ENCODE measurements around the gene MED27. TPM values are rescaled to one million over a fixed set of nuclear protein-coding genes. Genes with fewer than 3 reads are reported as not detected.

MED27 gene
- total RNA-seq, 1 experiment from 2014 or later, result 38.4 TPM

DNA sequence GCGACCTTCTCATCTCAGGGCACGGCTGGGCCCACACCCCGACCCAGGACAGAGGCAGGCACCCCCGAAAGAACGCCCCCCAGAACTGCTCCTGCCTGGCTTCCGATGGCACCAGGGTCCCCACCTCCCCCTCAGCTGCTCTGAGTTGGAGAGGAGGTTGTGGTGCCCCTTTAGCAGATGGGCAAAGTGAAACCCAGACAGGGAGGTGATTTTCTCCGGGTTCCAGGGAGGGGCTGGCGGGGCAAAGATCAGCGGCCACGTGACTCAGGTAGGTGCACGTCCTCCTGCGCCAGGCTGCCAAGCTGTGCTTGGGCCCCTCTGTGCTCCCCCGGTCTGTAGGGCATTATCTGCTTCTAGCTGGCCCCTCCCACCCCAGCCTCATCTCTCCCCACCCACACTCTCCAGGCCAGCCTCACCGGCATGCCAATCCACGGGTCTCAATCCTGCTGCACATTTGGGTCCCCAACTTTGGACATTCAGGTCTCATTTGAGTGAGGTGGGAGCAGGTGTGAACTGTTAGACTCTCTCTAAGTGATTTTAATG is 254.6 kb downstream of the MED27 start:
- no peak overlapping the region for H3K27ac ChIP-seq (ENCODE audit: low read length)
- H3K36me3 ChIP-seq (ENCODE audit: low read depth, low read length), result no peaks in the 10 kb centered on the region
- no peak overlapping the region for H3K4me2 ChIP-seq (ENCODE audit: low read length)
- H3K4me1 ChIP-seq (ENCODE audit: insufficient read depth, low read length), result peaks cover 4% of the 10 kb centered on the region
- 0 out of 2 replicates have a peak, but pooled peaks cover 4% of the 10 kb centered on the region for H3K27me3 ChIP-seq (ENCODE audit: low read length)
- no peak for DNase-seq
- no peaks in the 10 kb centered on the region for H4K20me1 ChIP-seq (ENCODE audit: low read length)
- no peaks in the 10 kb centered on the region for H3K9me3 ChIP-seq (ENCODE audit: low read length)
- no peak overlapping the region for H2AFZ ChIP-seq (ENCODE audit: low read length)
- no TSS peak for BruUV-seq (replicated peaks)
- H3K9me2 ChIP-seq (replicated peaks; ENCODE audit: low read length), result no peaks in the 10 kb centered on the region
- CTCF ChIA-PET, result no interaction called here
- no peaks in the 10 kb centered on the region for H3K79me2 ChIP-seq (ENCODE audit: low read length)
- intact Hi-C loops (cut with micrococcal nuclease), result no loop called here
- TF ChIP-seq EZH2 (IDR thresholded peaks at IDR 0.05; ENCODE audit: low read length, unreplicated experiment), result no peak
- TF ChIP-seq EZH2phosphoT487 (IDR thresholded peaks at IDR 0.05; ENCODE audit: borderline replicate concordance, low read length), result no peak
- no peak for TF ChIP-seq CTCF (conservative IDR thresholded peaks at IDR 0.05; ENCODE audit: low read depth, low read length)
- no peak overlapping the region for H3K9ac ChIP-seq (ENCODE audit: low read length)
- no peak overlapping the region for H3K4me3 ChIP-seq (ENCODE audit: low read length)
- no peaks in the 10 kb centered on the region for H3F3A ChIP-seq (ENCODE audit: low read length, unreplicated experiment)
- POLR2A ChIA-PET (ENCODE audit: unreplicated experiment), result no interaction called here
- no peak for ATAC-seq

DNA sequence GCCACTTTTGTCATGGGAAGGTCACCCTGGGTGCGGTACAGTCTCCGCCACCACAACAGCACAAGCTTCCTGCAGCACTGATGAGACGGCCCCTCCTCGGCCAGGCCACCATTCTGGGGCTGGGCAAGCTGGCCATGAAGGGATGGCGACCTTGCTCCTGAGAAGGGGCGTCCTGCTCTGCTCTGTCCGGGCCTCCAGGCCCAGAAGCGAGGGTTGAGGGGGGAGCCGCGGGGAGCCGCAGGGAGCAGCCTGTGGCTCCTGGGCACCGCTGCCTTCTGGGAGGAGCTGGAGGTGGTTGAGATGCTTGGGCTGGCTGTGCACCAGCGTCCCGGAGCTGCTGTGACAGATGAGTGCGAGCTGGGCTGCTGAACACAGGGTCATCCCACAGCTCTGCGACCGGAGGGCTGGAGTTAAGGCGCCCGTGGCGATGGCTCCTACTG is 255.5 kb downstream of the MED27 start:
- H3K27ac ChIP-seq (ENCODE audit: low read length), result no peak overlapping the region
- H3K4me1 ChIP-seq (ENCODE audit: insufficient read depth, low read length), result peaks cover 4% of the 10 kb centered on the region
- no peaks in the 10 kb centered on the region for H4K20me1 ChIP-seq (ENCODE audit: low read length)
- intact Hi-C loops (cut with micrococcal nuclease), result no loop called here
- H3K9ac ChIP-seq (ENCODE audit: low read length), result no peak overlapping the region
- 0 out of 2 replicates have a peak, but pooled peaks cover 4% of the 10 kb centered on the region for H3K27me3 ChIP-seq (ENCODE audit: low read length)
- H3K79me2 ChIP-seq (ENCODE audit: low read length), result no peaks in the 10 kb centered on the region
- no peaks in the 10 kb centered on the region for H3K9me3 ChIP-seq (ENCODE audit: low read length)
- H3F3A ChIP-seq (ENCODE audit: low read length, unreplicated experiment), result no peaks in the 10 kb centered on the region
- H3K4me3 ChIP-seq (ENCODE audit: low read length), result no peak overlapping the region
- no TSS peak for BruUV-seq (replicated peaks)
- no peaks in the 10 kb centered on the region for H3K36me3 ChIP-seq (ENCODE audit: low read depth, low read length)
- ChIA-PET CTCF (no interaction called here), POLR2A (ENCODE audit: unreplicated experiment) (no interaction called here)
- no peak overlapping the region for H2AFZ ChIP-seq (ENCODE audit: low read length)
- no peaks in the 10 kb centered on the region for H3K9me2 ChIP-seq (replicated peaks; ENCODE audit: low read length)
- H3K4me2 ChIP-seq (ENCODE audit: low read length), result no peak overlapping the region
- DNase-seq (no peak), ATAC-seq (no peak)
- no peak for TF ChIP-seq CTCF (conservative IDR thresholded peaks at IDR 0.05; ENCODE audit: low read depth, low read length)
- no peak for TF ChIP-seq EZH2phosphoT487 (IDR thresholded peaks at IDR 0.05; ENCODE audit: borderline replicate concordance, low read length)
- TF ChIP-seq EZH2 (IDR thresholded peaks at IDR 0.05; ENCODE audit: low read length, unreplicated experiment), result no peak

DNA sequence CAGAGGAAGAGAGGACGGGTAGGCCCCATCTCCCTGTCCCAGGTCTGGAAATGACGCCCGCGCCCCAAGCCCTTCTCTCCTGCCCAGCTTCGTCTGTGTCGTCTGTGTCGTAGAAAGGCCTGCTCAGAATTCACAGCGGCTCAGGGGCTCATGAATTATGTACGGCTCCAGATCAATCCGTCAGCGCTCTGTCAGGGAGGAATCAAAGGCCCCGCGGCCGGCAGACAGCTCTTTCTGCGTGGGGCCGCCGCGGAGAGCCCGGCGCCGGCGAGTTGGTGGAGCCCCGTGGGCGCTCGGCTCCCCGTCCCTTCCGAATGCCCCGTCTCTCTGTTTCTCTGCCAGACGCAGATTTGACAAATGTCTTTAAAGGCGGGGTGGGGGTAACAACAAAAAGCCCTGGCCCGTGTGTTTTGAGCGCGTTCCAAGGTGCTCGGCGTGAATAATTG is 255.9 kb downstream of the MED27 start:
- H4K20me1 ChIP-seq (ENCODE audit: low read length), result no peaks in the 10 kb centered on the region
- H3K9me2 ChIP-seq (replicated peaks; ENCODE audit: low read length), result no peaks in the 10 kb centered on the region
- ChIA-PET POLR2A (ENCODE audit: unreplicated experiment) (no interaction called here), CTCF (no interaction called here)
- H3K4me3 ChIP-seq (ENCODE audit: low read length), result no peak overlapping the region
- ATAC-seq (no peak), DNase-seq (no peak)
- no peaks in the 10 kb centered on the region for H3K9me3 ChIP-seq (ENCODE audit: low read length)
- no TSS peak for BruUV-seq (replicated peaks)
- intact Hi-C loops (cut with micrococcal nuclease), result no loop called here
- H3K4me1 ChIP-seq (ENCODE audit: insufficient read depth, low read length), result peaks cover 4% of the 10 kb centered on the region
- no peak overlapping the region for H3K27ac ChIP-seq (ENCODE audit: low read length)
- TF ChIP-seq EZH2 (IDR thresholded peaks at IDR 0.05; ENCODE audit: low read length, unreplicated experiment), result no peak
- no peak for TF ChIP-seq CTCF (conservative IDR thresholded peaks at IDR 0.05; ENCODE audit: low read depth, low read length)
- no peak for TF ChIP-seq EZH2phosphoT487 (IDR thresholded peaks at IDR 0.05; ENCODE audit: borderline replicate concordance, low read length)
- H2AFZ ChIP-seq (ENCODE audit: low read length), result no peak overlapping the region
- no peaks in the 10 kb centered on the region for H3K36me3 ChIP-seq (ENCODE audit: low read depth, low read length)
- H3K9ac ChIP-seq (ENCODE audit: low read length), result no peak overlapping the region
- H3K27me3 ChIP-seq (ENCODE audit: low read length), result 0 out of 2 replicates have a peak, but pooled peaks cover 4% of the 10 kb centered on the region
- no peaks in the 10 kb centered on the region for H3F3A ChIP-seq (ENCODE audit: low read length, unreplicated experiment)
- no peaks in the 10 kb centered on the region for H3K79me2 ChIP-seq (ENCODE audit: low read length)
- no peak overlapping the region for H3K4me2 ChIP-seq (ENCODE audit: low read length)
